Breast epithelium (tissue), 3 donors: ENCODE measurements around the gene TMEM121.

Experiments used
- POLR2A ChIP-seq: fragments of 450-650 bp; IDR thresholded peaks from one replicate; pipeline ENCODE4 v1.6.1; 2016; ENCODE audit warnings: antibody characterized with exemption, mild to moderate bottlenecking, moderate library complexity
- POLR2AphosphoS5 ChIP-seq, 3 donors: sonication (generic); formaldehyde crosslinking; IDR thresholded peaks; one replicate each; pipeline ENCODE4 v1.6.1; 2017; ENCODE audit warnings: antibody characterized with exemption in 3 of 3
- TF ChIP-seq, protein P1 (sequence below), 3 donors: fragments of 450-650 bp; IDR thresholded peaks; one replicate each; pipeline ENCODE4 v1.5.1; 2016 to 2017; ENCODE audit warnings: antibody characterized with exemption in 3 of 3, mild to moderate bottlenecking in 3 of 3, moderate library complexity in 3 of 3

DNA sequence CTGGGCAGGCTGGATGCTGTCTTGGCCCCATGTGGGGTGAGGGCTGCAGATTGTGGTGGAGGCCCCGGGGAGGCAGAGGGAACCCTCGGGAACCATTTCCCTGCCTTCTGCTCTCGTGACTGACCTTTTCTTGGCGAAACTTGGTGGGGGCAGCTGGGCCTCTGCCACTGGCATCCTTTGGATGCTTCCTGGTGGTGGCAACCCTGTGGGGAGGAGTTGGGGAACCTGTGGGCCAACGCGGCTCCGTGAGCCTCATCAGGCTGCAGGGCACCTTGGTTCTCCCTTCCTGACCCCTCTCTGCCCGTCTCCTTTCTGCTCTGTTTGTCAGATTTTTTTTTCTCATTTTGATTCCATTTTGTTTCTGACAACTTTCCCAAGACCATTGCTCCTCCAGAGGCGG lies 14.4 kb downstream of the TMEM121 start:
- TF ChIP-seq, protein P1, sequence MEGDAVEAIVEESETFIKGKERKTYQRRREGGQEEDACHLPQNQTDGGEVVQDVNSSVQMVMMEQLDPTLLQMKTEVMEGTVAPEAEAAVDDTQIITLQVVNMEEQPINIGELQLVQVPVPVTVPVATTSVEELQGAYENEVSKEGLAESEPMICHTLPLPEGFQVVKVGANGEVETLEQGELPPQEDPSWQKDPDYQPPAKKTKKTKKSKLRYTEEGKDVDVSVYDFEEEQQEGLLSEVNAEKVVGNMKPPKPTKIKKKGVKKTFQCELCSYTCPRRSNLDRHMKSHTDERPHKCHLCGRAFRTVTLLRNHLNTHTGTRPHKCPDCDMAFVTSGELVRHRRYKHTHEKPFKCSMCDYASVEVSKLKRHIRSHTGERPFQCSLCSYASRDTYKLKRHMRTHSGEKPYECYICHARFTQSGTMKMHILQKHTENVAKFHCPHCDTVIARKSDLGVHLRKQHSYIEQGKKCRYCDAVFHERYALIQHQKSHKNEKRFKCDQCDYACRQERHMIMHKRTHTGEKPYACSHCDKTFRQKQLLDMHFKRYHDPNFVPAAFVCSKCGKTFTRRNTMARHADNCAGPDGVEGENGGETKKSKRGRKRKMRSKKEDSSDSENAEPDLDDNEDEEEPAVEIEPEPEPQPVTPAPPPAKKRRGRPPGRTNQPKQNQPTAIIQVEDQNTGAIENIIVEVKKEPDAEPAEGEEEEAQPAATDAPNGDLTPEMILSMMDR (IDR thresholded peaks at IDR 0.05) = no peak
- TF ChIP-seq POLR2A = no peak
- no peak for TF ChIP-seq POLR2AphosphoS5 (IDR thresholded peaks at IDR 0.05)
